Neural progenitor cell (in vitro differentiated cells): Measurements from ENCODE around the gene GLB1L2.

Source experiments
- CTCF ChIP-seq: fragments of 200-600 bp; sonication (generic); IDR thresholded peaks from 2 replicates; pipeline ENCODE4 v1.5.1; 2017; ENCODE audit warnings: antibody characterized with exemption, mild to moderate bottlenecking
- EZH2 ChIP-seq: fragments of 200-600 bp; sonication (generic); IDR thresholded peaks from 2 replicates; pipeline ENCODE4 v1.6.1; 2017; ENCODE audit warnings: antibody characterized with exemption, mild to moderate bottlenecking, moderate library complexity
- EZH2phosphoT487 ChIP-seq: fragments of 200-600 bp; sonication (generic); IDR thresholded peaks from 2 replicates; pipeline ENCODE4 v1.6.1; 2017; ENCODE audit warnings: antibody characterized with exemption

DNA sequence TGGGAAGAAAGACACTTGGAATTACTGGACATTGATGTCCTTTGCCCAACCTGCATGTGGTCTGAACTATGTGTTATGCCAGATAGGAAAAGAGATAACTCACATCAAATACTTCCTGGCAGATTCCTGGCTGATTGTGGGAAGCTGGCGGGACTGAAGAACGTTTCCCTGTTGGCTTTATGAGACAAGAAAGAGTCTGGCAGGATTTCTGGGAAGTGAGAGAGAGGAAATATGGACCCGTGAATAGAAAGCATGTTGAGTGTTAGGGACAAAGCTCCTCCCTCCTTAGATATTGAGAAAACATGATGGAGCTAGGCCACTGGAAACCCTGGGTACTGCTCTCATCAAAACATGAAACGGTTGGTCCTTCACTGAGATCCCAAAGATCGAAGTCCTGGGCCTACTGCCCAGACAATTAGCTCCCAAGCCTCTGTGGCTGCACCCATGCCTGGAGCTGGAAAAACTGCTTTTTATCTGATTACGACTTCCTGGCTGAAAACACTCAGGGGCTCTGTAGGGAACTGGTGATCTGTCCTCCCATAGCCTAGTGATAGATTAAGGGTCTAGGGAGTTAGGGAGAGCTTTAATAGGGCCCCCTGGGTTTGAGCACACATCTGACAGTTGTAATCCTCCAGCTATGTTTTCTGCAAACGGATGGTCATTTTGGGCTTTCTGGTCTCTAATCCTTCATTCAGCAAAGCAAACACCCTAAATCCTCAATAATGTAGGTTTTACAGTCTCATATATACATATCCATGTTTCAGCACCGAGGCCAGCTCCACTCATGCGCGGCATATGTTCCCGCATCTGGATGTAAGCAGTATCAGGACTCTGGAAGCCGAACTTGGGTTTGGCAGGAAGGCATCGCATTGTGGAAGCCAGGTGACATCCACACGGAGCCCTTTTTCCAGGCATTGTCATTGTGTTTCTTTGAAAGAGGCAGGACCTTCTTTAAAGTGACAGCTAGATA is 86.4 kb downstream of the GLB1L2 start:
- TF ChIP-seq CTCF (no peak), EZH2 (no peak), EZH2phosphoT487 (no peak)
